HG03045 (cell line): ENCODE measurements around the gene INPPL1.
"Not testable (repeated sequence)": the region's sequence is repeated elsewhere in the genome, so short reads cannot be mapped to it uniquely, and the experiment has no call there.

Experiments
- ATAC-seq: cut with Tn5 transposase; IDR thresholded peaks from one replicate; pipeline ENCODE4 v1.9.1; 2021; ENCODE audit warnings: mild to moderate bottlenecking, moderate library complexity; ENCODE audit not compliant: unreplicated experiment

INPPL1 gene

DNA sequence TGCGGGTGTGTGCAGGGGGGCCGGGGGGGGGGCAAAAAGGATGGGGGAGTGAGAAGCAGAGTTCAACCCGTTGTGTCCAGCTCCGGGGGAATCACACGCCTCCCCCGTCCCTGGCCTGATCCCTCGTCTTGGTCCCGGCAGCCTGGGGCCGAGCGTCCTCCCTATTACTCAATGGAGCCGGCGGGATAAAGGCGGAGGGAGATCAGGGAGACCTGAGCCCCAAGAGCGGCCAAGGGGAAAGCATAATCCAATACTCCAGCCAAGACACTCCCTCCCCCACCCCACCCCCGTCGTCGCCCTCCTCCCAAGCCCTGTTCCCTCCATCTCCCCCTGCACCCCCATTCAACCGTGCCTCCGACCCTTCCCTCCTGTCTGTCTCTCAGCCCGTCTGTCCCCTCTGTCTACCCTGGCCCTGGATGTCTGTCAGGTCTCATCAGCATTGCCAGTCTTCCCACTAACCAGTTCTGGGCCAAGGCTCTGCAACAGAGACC lies 16.8 kb downstream of the INPPL1 start:
- ATAC-seq = no peak

- no peak for ATAC-seq
These were observed 17.6 kb downstream of the INPPL1 start for GRCh38 chr11:72242141-72242540.

DNA sequence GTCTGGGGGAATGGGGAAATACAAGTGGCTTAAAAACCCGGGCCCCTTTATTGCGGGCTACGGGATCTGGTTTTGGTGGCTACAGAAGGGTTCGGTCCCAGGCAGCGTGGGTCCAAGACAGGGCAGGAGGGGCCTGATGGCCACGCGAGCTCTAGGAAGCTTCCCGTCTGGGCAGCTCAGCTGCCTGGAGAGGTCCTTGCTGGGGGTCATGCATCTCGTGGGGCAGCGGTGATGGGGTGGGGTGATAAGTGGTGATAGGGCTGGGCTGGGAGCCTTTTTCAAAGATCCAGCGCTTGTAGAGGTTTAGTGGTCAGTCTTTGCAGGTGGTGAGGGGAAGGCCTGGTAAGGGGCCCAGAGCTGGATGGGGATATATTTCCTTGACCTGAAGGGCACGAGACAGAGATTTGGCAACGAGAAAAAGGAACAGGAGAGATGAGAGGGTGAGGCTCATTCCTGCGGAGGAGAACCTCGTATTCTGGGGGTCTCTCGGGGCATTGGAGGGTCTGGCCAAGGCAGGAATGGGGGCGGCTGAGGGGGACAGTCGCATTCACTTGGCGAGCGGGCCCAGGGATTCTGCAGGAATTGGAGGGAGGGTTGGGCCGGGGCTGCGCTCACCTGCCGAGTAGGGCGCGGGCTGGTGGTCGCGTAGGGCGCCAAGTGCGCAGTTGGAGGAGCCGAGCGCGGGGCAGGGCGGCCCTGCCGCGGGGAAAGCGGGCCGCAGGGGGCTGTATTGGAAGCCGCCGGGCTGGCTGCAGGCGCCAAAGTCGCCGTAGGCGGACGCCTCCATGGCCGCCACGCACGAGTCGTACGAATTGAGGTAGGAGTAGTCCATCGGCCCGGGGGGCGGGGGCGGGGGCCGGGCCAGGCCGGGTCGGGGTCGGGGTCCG lies 18.8 kb downstream of the INPPL1 start:
- no peak for ATAC-seq

- no peak for ATAC-seq
These were observed 19.4 kb downstream of the INPPL1 start, which contains the start of gene PHOX2A for GRCh38 chr11:72244060-72244360. PHOX2A (minus strand) TSS chr11:72244176; CDS start chr11:72244004, 172 bp downstream.

- ATAC-seq = no peak
These were observed 20.0 kb downstream of the INPPL1 start for GRCh38 chr11:72244361-72245262.

- no peak for ATAC-seq
These were observed 20.8 kb downstream of the INPPL1 start for GRCh38 chr11:72245263-72245816.

DNA sequence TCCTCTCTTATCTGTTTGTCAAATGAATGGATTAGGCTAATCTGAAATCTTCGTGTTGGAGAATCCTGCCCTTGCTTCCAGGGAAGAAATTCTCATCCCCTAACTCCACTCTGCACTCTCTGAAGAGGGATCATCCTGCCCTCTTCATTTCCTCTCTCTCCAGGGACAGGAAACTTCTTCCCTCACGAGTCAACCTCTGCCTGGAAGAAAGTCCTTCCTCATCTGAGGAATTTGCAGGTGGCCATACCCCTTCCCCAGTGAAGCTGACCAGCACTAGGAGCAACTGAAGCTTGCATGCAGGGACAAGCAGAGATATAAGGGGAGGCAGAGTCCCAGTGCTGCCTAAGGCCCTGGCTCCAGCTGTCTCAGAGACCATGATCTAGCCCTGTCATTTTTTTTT lies 23.0 kb downstream of the INPPL1 start:
- no peak for ATAC-seq

DNA sequence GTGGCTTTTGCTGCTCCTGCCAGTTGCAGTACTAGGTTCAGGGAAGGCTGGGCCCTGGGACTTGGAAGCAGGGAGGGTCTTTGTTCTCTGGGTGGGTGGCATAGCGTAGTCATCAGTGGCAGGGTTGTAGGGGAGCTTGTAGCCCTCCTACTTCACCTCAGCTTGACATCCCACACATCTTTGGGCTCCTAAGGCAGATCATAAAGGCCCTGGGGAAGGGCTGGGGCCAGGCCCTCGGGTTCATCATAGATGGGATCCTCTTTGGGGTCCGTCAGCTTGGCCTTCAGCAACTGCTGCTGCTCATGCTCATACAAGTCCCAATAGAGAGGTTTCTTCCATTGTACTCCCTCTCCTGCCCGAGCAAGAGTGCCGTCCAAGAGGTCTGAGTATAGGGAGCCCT lies 25.4 kb downstream of the INPPL1 start:
- ATAC-seq = no peak

- ATAC-seq = no peak
These were observed 26.3 kb downstream of the INPPL1 start for GRCh38 chr11:72250661-72251464.

DNA sequence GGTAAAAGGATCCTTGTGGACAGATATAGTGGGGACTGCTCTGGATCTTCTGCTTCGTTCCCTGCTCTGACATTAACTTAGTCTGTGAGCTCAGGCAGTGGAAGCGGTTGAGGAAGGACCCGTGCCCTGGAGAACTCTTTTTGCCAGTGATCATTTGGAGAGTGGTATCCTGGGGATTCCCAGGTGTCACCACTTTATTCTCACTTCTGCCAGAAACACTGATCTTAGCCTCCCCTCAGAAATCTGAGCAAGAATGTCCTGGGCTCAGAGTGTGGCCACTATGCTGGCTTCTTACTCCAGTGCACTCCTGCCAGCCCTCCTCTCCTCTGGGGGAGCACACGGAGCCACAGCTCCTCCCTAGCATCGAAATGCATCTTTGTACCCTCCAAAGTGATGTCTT lies 27.0 kb downstream of the INPPL1 start:
- ATAC-seq = no peak

GRCh38 chr11:72253392-72253791 lies 28.8 kb downstream of the INPPL1 start:
- ATAC-seq = no peak

- no peak for ATAC-seq
These were observed 29.9 kb downstream of the INPPL1 start for GRCh38 chr11:72254299-72254993.

DNA sequence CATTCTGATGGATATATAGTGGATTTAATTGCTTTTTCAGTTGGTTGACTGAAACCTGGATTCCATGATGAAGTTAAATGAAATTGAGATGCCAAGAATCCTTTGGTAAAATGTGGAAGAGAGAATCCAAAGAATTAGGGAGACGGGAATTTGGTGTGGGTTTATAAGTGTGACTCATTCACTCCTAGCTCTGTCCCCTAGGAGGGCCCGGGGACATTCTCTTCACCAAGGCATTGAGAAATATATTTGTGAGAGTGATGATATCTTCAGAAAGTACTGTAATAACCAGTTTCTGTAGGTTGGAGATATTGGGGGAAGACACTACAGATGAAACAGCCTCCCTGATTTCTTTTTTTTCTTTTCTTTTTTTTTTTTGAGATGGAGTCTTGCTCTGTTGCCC lies 33.0 kb downstream of the INPPL1 start:
- ATAC-seq = no peak

- no peak for ATAC-seq
These were observed 34.9 kb downstream of the INPPL1 start for GRCh38 chr11:72259490-72259889.

DNA sequence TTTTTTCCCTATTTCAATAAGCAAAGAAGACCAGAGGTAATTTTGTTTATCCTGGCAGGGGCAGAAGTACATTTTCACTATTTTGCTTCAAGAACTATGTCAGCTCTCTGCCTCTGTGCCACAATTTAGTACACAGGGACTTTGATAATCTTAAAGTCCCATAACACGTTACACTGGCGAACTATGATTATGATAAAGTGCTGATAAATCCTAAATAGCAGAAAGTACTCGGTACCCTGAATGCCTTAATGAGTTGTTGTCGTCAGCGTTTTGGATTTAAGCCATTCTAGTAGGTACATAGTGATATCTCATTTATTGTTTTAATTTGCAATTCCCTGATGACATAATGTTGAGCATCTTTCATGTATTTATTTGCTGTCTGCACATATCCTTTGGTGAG lies 36.0 kb downstream of the INPPL1 start:
- ATAC-seq = no peak

DNA sequence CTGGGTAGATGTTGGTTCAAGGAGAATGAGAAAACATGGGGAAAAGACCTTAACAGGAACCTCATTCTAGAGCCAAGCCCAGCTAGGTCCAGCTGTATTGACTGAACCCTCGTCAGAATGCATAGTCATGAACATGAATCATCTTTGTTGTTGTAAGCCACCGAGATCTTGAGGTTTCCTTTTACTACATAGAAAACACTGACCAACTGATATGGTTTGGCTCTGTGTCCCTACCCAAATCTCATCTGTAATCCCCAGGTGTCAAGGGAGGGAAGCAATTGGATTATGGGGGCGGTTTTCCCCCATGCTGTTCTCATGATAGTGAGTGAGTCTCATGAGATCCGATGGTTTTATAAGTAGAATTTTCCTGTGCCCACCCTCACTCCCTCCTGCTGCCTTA lies 38.8 kb downstream of the INPPL1 start:
- ATAC-seq = no peak

- ATAC-seq = no peak
These were observed 41.4 kb downstream of the INPPL1 start for GRCh38 chr11:72265951-72266350.

DNA sequence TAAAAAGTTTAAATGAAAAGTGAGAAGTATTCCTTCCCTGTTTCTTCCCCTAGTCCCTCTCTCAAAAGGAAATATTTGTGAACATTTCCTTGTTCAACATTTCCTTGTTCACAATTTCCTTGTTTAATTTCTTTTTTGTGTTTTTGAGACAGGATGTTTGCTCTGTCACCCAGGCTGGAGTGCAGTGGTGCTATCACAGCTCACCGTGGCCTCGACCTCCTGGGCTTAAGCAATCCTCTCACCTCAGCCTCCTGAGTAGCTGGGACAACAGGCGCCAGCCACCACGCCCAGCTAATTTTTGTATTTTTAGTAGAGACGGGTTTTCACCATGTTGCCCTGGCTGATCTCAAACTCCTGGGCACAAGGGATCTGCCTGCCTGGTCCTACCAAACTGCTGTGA lies 42.4 kb downstream of the INPPL1 start:
- not testable (repeated sequence) for ATAC-seq

GRCh38 chr11:72267956-72268617 lies 43.5 kb downstream of the INPPL1 start:
- no peak for ATAC-seq
